Activated CD8-positive, alpha-beta memory T cell treated with anti-CD3 and anti-CD28 coated beads, Interleukin-2, amount 50 U/mL, for 4 hours (primary cell): ENCODE data around the gene SBK1.
A peak's percentile ranks its signal among the peaks of the same experiment; 100 is the strongest.
"Not testable (repeated sequence)": the region's sequence is repeated elsewhere in the genome, so short reads cannot be mapped to it uniquely, and the experiment has no call there.

Experiments used
- DNase-seq: peaks from one replicate; pipeline ENCODE4 v3.0.0-alpha.2; 2020

The SBK1 gene

GRCh38 chr16:28309811-28310311 is 17.5 kb downstream of the SBK1 start:
- DNase-seq = peak; percentile 90

GRCh38 chr16:28310796-28311195 is 18.5 kb downstream of the SBK1 start:
- no peak for DNase-seq

GRCh38 chr16:28311413-28311812 is 19.1 kb downstream of the SBK1 start:
- DNase-seq = no peak

- peak; percentile 64 for DNase-seq
Measured at GRCh38 chr16:28311913-28312312, 19.6 kb downstream of the SBK1 start.

- DNase-seq = no peak
Measured at GRCh38 chr16:28312327-28312726, 20.0 kb downstream of the SBK1 start.

- DNase-seq = no peak
Measured at GRCh38 chr16:28313587-28313986, 21.3 kb downstream of the SBK1 start.

GRCh38 chr16:28316054-28316453 is 23.7 kb downstream of the SBK1 start:
- no peak for DNase-seq

DNA sequence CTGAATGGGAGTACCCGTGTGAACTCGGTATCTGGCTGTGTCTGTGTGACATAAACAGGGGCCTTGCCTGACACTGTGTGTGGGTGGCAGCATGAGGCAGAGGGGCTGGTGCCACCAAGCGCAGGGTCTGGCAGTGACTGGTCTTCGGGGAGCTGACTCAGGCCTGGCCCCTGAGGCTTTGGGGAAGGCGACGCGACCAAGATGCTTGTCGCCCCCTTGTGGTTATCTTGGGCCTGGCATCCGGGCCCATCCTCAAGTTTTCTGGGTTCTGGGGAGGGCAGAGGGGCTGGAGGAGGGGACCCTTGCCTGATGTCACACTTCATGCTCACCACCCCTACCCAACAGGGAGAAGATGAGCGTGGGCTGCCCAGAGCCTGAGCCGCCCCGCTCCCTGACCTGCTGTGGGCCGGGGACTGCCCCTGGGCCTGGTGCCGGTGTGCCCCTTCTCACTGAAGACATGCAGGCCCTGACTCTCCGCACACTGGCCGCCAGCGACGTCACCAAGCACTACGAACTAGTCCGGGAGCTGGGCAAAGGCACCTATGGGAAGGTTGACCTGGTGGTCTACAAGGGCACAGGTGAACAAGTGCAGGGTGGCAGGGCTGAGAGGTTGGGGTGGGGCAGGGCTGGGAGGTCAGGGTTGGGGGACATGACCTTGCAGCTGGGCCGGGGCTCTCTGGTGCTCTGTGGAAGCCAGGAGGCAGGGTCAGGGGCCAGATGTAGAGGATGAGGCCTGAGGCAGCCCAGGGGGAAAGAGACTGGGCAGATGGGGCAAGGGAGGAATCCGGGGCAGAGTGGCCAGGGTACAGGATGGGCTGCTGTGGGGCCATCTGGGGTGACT is 24.9 kb downstream of the SBK1 start:
- peak; percentile 82 for DNase-seq

DNA sequence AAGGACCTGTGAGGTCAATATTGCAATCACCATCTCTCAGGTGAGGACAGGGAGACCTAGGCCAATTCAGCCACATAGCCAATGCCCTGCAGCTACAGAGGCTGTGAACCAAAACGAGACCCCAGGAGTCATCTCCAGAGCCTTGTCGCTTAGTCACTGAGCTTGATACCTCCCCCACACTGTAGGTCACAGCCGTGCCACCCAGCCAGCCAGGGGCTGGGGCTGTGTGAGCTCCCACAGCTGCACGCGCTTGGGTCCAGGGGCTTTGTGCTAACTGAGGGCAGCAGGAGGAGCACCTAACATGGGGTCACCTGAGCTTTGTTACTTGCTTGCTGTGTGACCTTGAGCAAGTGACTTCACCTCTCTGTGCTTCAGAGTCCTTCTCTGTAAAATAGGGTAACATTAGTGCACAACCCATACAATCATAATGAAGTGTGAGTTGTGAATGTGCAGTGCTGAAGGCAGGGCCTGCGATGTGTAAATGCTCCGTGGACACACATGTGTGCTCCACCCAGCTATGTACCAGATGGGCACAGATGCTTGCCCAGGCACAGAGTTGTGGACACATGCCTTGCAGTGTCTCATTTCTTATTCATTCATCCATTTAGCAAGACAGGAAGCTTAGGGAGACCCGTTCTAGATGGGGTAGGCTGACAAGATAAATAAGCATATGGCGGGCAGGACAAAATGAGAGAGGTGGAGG is 25.9 kb downstream of the SBK1 start:
- no peak for DNase-seq

GRCh38 chr16:28319476-28320022 is 27.2 kb downstream of the SBK1 start:
- DNase-seq = no peak

DNA sequence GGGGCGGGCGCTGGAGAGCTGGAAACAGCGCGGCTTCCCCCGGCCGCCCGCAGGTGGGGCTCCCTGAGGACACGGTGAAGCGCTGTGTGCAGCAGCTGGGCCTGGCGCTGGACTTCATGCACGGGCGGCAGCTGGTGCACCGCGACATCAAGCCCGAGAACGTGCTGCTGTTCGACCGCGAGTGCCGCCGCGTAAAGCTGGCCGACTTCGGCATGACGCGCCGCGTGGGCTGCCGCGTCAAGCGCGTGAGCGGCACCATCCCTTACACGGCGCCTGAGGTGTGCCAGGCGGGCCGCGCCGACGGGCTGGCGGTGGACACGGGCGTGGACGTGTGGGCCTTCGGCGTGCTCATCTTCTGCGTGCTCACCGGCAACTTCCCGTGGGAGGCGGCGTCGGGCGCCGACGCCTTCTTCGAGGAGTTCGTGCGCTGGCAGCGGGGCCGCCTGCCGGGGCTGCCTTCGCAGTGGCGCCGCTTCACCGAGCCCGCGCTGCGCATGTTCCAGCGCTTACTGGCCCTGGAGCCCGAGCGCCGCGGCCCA is 27.8 kb downstream of the SBK1 start:
- DNase-seq = no peak

- DNase-seq = no peak
Measured at GRCh38 chr16:28320741-28321140, 28.4 kb downstream of the SBK1 start.

GRCh38 chr16:28321700-28322411 is 29.5 kb downstream of the SBK1 start:
- DNase-seq = peak; percentile 44

- DNase-seq = no peak
Measured at GRCh38 chr16:28324235-28324886, 32.0 kb downstream of the SBK1 start.

GRCh38 chr16:28324887-28325279 is 32.6 kb downstream of the SBK1 start:
- DNase-seq = no peak

GRCh38 chr16:28326881-28327610 is 34.7 kb downstream of the SBK1 start:
- peak; percentile 74 for DNase-seq

- not testable (repeated sequence) for DNase-seq
Measured at GRCh38 chr16:28330232-28330631, 37.9 kb downstream of the SBK1 start.

GRCh38 chr16:28330981-28331380 is 38.7 kb downstream of the SBK1 start:
- not testable (repeated sequence) for DNase-seq

GRCh38 chr16:28332632-28333031 is 40.3 kb downstream of the SBK1 start:
- not testable (repeated sequence) for DNase-seq

GRCh38 chr16:28335678-28336077 is 43.4 kb downstream of the SBK1 start:
- not testable (repeated sequence) for DNase-seq

- not testable (repeated sequence) for DNase-seq
Measured at GRCh38 chr16:28336940-28337710, 44.8 kb downstream of the SBK1 start.
